Karpas-422 (cell line): ENCODE data around the gene SEC61G. TPM values are rescaled to one million over a fixed set of nuclear protein-coding genes. Genes with fewer than 3 reads are reported as not detected.

Source experiments
- DNase-seq: peaks from one replicate; pipeline ENCODE4 v3.0.0-alpha.2; 2015
- H2AFZ ChIP-seq: fragments of 200-600 bp; sonication (generic); 2 replicates; pipeline ENCODE4 v1.6.1; 2014; ENCODE audit warnings: antibody characterized with exemption, low read length, mixed read lengths
- H3K27ac ChIP-seq: fragments of 200-600 bp; sonication (generic); 2 replicates; pipeline ENCODE4 v1.5.1; 2014; ENCODE audit warnings: mild to moderate bottlenecking, low read length, moderate library complexity
- H3K27me3 ChIP-seq: fragments of 200-600 bp; sonication (generic); 2 replicates; pipeline ENCODE4 v1.6.1; 2014; ENCODE audit warnings: low read length, mixed read lengths
- H3K36me3 ChIP-seq: fragments of 200-600 bp; sonication (generic); 2 replicates; pipeline ENCODE4 v1.6.1; 2014; ENCODE audit warnings: low read length, mixed read lengths; ENCODE audit not compliant: insufficient read depth
- H3K4me1 ChIP-seq: fragments of 200-600 bp; sonication (generic); 2 replicates; pipeline ENCODE4 v1.6.1; 2014; ENCODE audit warnings: mild to moderate bottlenecking, low read length, mixed read lengths
- H3K4me2 ChIP-seq: fragments of 200-600 bp; sonication (generic); 2 replicates; pipeline ENCODE4 v1.6.1; 2014; ENCODE audit warnings: low read length, low read depth, mild to moderate bottlenecking; ENCODE audit not compliant: poor library complexity, severe bottlenecking
- H3K4me3 ChIP-seq: fragments of 200-600 bp; sonication (generic); 2 replicates; pipeline ENCODE4 v1.5.1; 2014; ENCODE audit warnings: mild to moderate bottlenecking, antibody characterized with exemption, low read length, mixed read lengths
- H3K79me2 ChIP-seq: fragments of 200-600 bp; sonication (generic); 2 replicates; pipeline ENCODE4 v1.6.1; 2014; ENCODE audit warnings: mild to moderate bottlenecking, low read length, mixed read lengths
- H3K9ac ChIP-seq: fragments of 200-600 bp; sonication (generic); 2 replicates; pipeline ENCODE4 v1.6.0; 2014; ENCODE audit warnings: low read length
- H3K9me2 ChIP-seq: fragments of 200-600 bp; sonication (generic), shearing (Covaris generic); replicated peaks from 2 replicates; pipeline ENCODE4 v1.6.0; 2014; ENCODE audit warnings: mild to moderate bottlenecking, low read length, moderate library complexity; ENCODE audit not compliant: insufficient read depth
- H3K9me3 ChIP-seq: fragments of 300-700, 200-600 bp; sonication (generic); 2 replicates; pipeline ENCODE4 v1.6.1; 2014; ENCODE audit warnings: low read length, mixed read lengths
- H4K20me1 ChIP-seq: fragments of 200-600 bp; sonication (generic); 2 replicates; pipeline ENCODE4 v1.6.1; 2014; ENCODE audit warnings: mild to moderate bottlenecking, antibody characterized with exemption, low read length, low read depth; ENCODE audit not compliant: insufficient read depth
- total RNA-seq: library from RNA; depleted of rRNA; stranded (reverse); fragments of >200 nt; shearing (Covaris generic); gene quantifications from 2 replicates; pipeline ENCODE4 v1.2.3, GENCODE V29; 2014; ENCODE audit warnings: low replicate concordance

SEC61G gene
- total RNA-seq, 1 experiment from 2014 or later = 179 TPM

DNA sequence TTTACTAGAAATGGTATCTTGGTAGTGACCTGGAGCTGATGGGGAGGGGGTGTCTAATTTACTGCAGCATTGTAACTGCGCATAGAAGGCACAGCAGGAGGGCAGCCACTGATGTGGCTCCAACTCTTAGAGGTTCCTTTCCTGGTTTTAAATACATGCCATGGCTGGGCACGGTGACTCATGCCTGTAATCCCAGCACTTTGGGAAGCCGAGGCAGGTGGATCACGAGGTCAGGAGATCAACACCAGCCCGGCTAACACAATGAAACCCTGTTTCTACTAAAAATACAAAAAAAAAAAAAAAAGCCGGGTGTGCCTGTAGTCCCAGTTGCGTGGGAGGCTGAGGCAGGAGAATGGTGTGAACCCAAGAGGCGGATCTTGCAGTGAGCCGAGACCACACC, 19.2 kb upstream of the SEC61G start:
- no peaks in the 10 kb centered on the region for H3K79me2 ChIP-seq
- no peaks in the 10 kb centered on the region for H3K9me3 ChIP-seq
- H3K9me2 ChIP-seq = no peaks in the 10 kb centered on the region
- no peaks in the 10 kb centered on the region for H3K27me3 ChIP-seq
- no peak overlapping the region for H3K9ac ChIP-seq
- no peak overlapping the region for H3K4me3 ChIP-seq
- no peak overlapping the region for H3K4me2 ChIP-seq
- H3K4me1 ChIP-seq = peaks cover 8% of the 10 kb centered on the region
- no peaks in the 10 kb centered on the region for H4K20me1 ChIP-seq
- H3K27ac ChIP-seq = no peak overlapping the region
- no peak overlapping the region for H2AFZ ChIP-seq
- no peak for DNase-seq
- no peaks in the 10 kb centered on the region for H3K36me3 ChIP-seq

DNA sequence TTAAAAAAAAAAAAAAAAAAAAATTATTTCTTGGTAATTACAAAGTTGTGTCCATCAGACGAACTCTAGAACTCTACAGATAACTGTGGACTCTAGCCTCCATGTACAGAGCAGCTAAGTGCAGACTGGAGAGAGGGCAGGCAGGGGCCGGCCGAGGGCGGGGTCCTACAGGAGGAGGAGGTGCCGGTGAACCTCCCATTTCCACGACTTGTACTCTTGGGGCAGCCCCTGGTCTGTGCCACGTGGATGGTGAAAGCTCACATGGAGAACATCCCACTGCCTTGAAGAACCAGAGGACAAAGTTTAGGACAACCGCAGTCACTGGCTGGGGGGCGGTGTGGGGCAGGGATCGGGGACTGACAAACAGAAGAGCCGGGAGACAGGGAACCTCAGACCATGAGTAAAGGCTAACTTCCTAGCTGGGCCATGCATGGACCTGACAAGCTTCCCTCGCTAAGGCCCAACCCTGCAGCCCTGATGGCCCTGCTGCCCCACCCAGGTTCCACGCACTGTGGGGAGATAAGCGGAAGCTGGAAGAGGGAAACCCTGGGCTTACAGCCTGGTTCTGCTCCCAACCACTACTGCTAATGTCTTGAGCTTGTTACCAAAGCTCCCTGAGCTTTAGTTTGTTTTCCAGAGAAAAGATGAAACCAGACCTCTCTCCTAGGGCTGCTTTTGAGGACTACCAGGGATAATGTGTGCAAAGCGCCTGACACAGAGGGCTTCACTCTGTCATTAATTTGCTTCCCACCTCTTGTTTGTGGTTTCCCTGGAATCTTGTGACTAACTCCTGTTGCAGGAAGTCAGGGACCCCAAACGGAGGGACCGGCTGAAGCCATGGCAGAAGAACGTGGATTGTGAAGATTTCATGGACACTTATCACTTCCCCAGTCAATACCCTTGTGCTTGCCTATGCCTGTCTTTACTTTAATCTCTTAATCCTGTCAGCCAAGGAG, 16.1 kb upstream of the SEC61G start:
- Histone ChIP-seq H3K79me2 (no peaks in the 10 kb centered on the region), H3K27ac (no peak overlapping the region), H3K9me2 (no peaks in the 10 kb centered on the region), H3K9me3 (no peaks in the 10 kb centered on the region), H3K4me3 (no peak overlapping the region), H2AFZ (no peak overlapping the region), H3K36me3 (no peaks in the 10 kb centered on the region), H3K9ac (no peak overlapping the region), H3K4me2 (no peak overlapping the region), H3K27me3 (no peaks in the 10 kb centered on the region), H3K4me1 (peaks cover 8% of the 10 kb centered on the region), H4K20me1 (no peaks in the 10 kb centered on the region)
- DNase-seq = no peak

DNA sequence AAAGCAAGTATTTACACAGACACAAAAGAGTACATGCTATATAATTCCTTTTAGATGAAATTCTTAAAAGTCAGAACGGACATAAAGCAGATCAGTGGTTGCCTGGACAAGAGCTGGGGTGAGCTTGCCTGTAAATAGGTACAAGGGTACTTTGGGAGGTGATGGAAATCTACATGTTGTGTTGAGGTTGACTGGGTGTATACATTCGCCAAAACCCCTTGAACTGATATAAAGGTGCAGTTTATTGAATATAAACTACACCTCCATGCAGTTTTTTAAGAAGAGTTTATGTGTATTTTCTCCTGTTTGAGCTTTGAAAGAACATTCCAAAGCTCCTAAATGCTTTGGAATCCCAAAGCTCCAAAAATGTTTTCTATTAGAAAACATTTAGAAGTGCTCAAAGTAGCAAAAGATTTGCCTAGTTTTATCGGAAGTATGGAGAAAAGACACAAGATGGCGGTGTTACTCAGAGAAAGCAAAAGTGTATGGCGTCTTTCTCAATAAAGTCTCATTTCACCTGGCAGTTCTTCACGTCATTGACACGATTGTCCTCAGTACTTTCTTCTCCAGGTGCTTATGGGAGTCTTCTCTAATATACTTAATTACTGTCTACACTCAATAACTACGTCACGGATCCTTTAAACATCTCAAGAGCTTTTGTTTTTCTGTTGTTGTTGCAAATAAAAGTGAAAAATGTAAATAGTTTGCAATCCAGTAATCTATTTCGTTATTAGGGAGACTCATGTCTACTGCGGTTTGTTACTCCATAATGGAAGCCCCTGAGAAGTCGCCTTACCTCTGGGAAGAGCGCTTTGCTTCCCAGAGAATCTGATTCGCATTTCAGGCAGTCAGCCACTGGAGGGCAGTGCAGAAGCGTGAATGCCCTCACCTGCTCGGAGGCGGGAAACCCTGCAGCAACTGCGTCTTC, 14.7 kb upstream of the SEC61G start:
- H3K9me3 ChIP-seq = no peaks in the 10 kb centered on the region
- no peaks in the 10 kb centered on the region for H3K79me2 ChIP-seq
- H3K9me2 ChIP-seq = no peaks in the 10 kb centered on the region
- peak; percentile 89 for DNase-seq
- peaks cover 8% of the 10 kb centered on the region for H3K4me1 ChIP-seq
- H3K27ac ChIP-seq = no peak overlapping the region
- no peaks in the 10 kb centered on the region for H3K36me3 ChIP-seq
- H3K4me2 ChIP-seq = peak overlapping the region; percentile 81
- peak overlapping the region; percentile 45 for H3K9ac ChIP-seq
- H3K4me3 ChIP-seq = peak overlapping the region; percentile 59
- H4K20me1 ChIP-seq = no peaks in the 10 kb centered on the region
- peak overlapping the region; percentile 94 for H2AFZ ChIP-seq
- no peaks in the 10 kb centered on the region for H3K27me3 ChIP-seq

DNA sequence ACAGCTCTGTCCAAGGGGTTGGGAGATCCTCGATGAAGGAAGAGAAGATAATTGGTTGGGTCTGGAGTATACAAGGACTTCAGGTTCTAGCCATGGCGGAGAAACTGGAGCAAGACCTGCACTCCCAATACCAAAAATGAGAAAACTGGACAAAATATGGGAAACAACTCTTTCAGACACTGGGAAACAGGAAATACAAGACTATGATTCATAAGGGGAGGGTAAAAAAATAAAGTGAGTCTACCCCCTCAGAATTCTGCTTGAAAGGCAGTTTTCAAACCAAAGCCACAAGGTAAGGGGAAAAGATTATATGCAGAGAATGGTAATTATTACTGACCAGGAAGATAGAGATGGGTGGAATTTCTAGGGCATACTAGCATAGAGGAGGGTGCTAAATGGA, 10.2 kb upstream of the SEC61G start:
- Histone ChIP-seq H3K79me2 (no peaks in the 10 kb centered on the region), H3K36me3 (no peaks in the 10 kb centered on the region), H3K9me3 (no peaks in the 10 kb centered on the region), H3K4me1 (peaks cover 8% of the 10 kb centered on the region), H3K4me3 (no peak overlapping the region), H3K4me2 (no peak overlapping the region), H3K9ac (no peak overlapping the region), H3K9me2 (no peaks in the 10 kb centered on the region), H2AFZ (no peak overlapping the region), H4K20me1 (no peaks in the 10 kb centered on the region), H3K27ac (no peak overlapping the region), H3K27me3 (no peaks in the 10 kb centered on the region)
- DNase-seq = no peak

DNA sequence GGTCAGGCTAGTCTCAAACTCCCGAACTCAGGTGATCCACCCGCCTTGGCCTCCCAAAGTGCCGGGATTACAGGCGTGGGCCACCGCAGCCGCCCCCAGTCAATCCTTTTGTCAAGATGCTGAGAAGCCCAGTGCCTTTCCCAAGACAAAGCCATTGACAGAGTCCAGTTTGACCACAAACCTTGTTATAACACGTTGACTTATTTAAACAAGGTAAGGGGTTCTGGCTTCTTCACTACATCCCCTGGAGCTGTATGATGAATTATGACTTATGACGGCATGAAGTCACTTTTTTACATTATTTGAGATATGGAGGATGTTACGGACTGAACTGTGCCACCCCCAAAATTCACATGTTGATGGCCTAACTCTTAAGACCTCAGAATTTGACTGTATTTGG, 5.8 kb upstream of the SEC61G start:
- DNase-seq = no peak
- Histone ChIP-seq H3K9me3 (no peaks in the 10 kb centered on the region), H3K27ac (no peak overlapping the region), H3K36me3 (no peaks in the 10 kb centered on the region), H3K4me3 (no peak overlapping the region), H3K4me2 (no peak overlapping the region), H2AFZ (no peak overlapping the region), H3K9ac (no peak overlapping the region), H4K20me1 (no peaks in the 10 kb centered on the region), H3K79me2 (no peaks in the 10 kb centered on the region; the same call in 1 of the 2 replicates), H3K27me3 (no peaks in the 10 kb centered on the region), H3K4me1 (peaks cover 7% of the 10 kb centered on the region), H3K9me2 (no peaks in the 10 kb centered on the region)

DNA sequence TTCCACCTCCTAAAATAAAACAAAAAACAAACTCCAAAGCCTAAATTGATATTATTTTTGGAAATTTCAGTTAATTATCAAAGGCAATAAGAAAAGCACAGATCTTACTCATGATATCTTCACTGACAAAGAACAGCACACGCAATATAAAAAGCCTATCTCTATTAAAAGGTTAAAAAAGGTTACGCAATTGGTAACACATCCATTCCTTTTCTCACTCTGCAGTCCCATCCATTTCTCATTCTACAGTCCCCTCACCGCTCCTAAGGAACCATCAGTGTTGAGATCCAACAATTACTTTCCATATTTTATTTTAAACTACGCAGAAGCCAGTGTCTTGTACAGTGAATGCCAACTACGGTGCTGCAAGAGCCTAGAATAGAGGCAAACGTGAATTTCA, 1.3 kb downstream of the SEC61G start:
- H2AFZ ChIP-seq = no peak overlapping the region
- peaks cover 15% of the 10 kb centered on the region for H4K20me1 ChIP-seq
- H3K27me3 ChIP-seq = no peaks in the 10 kb centered on the region
- peak overlapping the region; percentile 94 for H3K4me2 ChIP-seq
- H3K9me3 ChIP-seq = no peaks in the 10 kb centered on the region
- H3K9ac ChIP-seq = peak overlapping the region; percentile 94
- peak overlapping the region; percentile 97 for H3K4me3 ChIP-seq
- peaks cover 62% of the 10 kb centered on the region for H3K79me2 ChIP-seq
- peaks cover 18% of the 10 kb centered on the region for H3K4me1 ChIP-seq
- H3K27ac ChIP-seq = no peak overlapping the region
- H3K9me2 ChIP-seq = no peaks in the 10 kb centered on the region
- DNase-seq = no peak
- H3K36me3 ChIP-seq = peaks cover 10% of the 10 kb centered on the region; the same call in 1 of the 2 replicates

DNA sequence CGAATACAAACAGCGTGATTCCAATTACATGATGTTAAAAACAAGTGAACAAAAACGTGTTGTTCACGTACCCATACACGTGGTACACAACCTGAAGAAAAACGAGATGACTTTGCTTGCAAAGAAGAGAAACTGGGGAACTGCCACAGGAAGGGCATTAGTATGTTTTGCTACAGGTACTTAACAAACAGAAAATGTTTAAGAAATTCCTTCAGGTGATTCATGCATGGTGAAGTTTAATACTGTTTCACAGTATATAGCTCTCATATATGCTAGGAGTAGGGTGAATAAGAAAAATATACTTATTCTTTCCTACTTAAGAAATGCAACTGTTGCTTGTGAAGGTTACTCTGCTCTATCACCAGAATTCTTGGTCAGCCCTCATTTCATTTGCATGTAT, 9.8 kb downstream of the SEC61G start:
- Histone ChIP-seq H3K9ac (no peak overlapping the region), H3K27me3 (no peaks in the 10 kb centered on the region), H3K36me3 (peaks cover 29% of the 10 kb centered on the region; the same call in 1 of the 2 replicates), H3K9me2 (no peaks in the 10 kb centered on the region), H4K20me1 (no peaks in the 10 kb centered on the region), H2AFZ (no peak overlapping the region), H3K9me3 (no peaks in the 10 kb centered on the region), H3K4me2 (no peak overlapping the region), H3K4me1 (no peaks in the 10 kb centered on the region), H3K79me2 (peaks cover 12% of the 10 kb centered on the region), H3K4me3 (no peak overlapping the region), H3K27ac (no peak overlapping the region)
- no peak for DNase-seq

DNA sequence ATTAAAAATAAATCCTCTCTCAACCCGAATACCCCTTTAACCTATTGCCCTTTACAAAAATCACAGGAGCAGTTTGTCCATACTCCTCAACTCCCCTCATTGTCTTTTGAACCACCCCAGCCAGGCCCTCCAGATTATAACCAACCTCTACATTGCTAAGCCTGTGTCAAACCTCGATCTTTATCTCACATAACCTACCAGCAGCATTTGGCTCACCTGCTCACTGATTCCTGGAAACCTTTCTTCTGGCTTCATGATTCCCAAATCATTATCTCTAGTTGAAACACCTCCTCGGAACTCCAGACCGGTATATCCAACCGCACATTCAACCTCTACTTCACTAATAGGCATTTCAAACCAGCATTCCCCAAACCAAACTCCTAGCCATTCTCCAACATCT, 11.8 kb downstream of the SEC61G start:
- no peak overlapping the region for H3K27ac ChIP-seq
- no peaks in the 10 kb centered on the region for H4K20me1 ChIP-seq
- H3K9me3 ChIP-seq = no peaks in the 10 kb centered on the region
- H3K4me3 ChIP-seq = no peak overlapping the region
- H3K4me2 ChIP-seq = no peak overlapping the region
- H3K9me2 ChIP-seq = no peaks in the 10 kb centered on the region
- H3K9ac ChIP-seq = no peak overlapping the region
- no peaks in the 10 kb centered on the region for H3K79me2 ChIP-seq
- no peak for DNase-seq
- no peak overlapping the region for H2AFZ ChIP-seq
- no peaks in the 10 kb centered on the region for H3K27me3 ChIP-seq
- no peaks in the 10 kb centered on the region for H3K4me1 ChIP-seq
- H3K36me3 ChIP-seq = peaks cover 17% of the 10 kb centered on the region; the same call in 1 of the 2 replicates
